WTC11 (cell line): Measurements from ENCODE around the gene NR2F1. TPM values are rescaled to one million over a fixed set of nuclear protein-coding genes. Genes with fewer than 3 reads are reported as not detected.

ENCODE experiments used
- ATAC-seq: fragments of 200-7000 bp; cut with Tn5 transposase; 2 replicates; pipeline ENCODE4 v1.10.0; 2021; ENCODE audit warnings: mild to moderate bottlenecking, moderate library complexity
- CTCF ChIA-PET: fragments of 300-600 bp; sonication (Branson Sonifier 250); formaldehyde crosslinking; loops from one replicate; lab custom pipeline; 2021; ENCODE audit warnings: antibody characterized with exemption; lab: Charles Lee
- POLR2A ChIA-PET: fragments of 350-600 bp; sonication (Branson Sonifier 250); formaldehyde crosslinking; loops from one replicate; lab custom pipeline; 2021; ENCODE audit warnings: antibody characterized with exemption; lab: Charles Lee
- DNase-seq: peaks from one replicate; pipeline ENCODE4 v3.0.0; 2021; ENCODE audit warnings: low spot score
- H3K27ac Mint-ChIP-seq: 2 replicates; pipeline ENCODE4 v1.8.0; 2021; ENCODE audit warnings: mixed read lengths
- H3K27me3 Mint-ChIP-seq: 2 replicates; pipeline ENCODE4 v1.8.0; 2021; ENCODE audit warnings: low read depth, mild to moderate bottlenecking, moderate library complexity, mixed read lengths
- H3K36me3 Mint-ChIP-seq: 2 replicates; pipeline ENCODE4 v1.8.0; 2021; ENCODE audit warnings: mixed read lengths
- H3K4me1 Mint-ChIP-seq: 2 replicates; pipeline ENCODE4 v1.8.0; 2022; ENCODE audit warnings: mixed read lengths
- H3K4me3 Mint-ChIP-seq: 2 replicates; pipeline ENCODE4 v1.8.0; 2021; ENCODE audit warnings: mild to moderate bottlenecking, moderate library complexity, mixed read lengths
- H3K9me3 Mint-ChIP-seq: 2 replicates; pipeline ENCODE4 v1.8.0; 2021; ENCODE audit warnings: mixed read lengths
- ATF2 ChIP-seq: sonication (generic); formaldehyde crosslinking; IDR thresholded peaks from 2 replicates; pipeline ENCODE4 v1.8.1; 2022; ENCODE audit warnings: low read depth, missing genetic modification reagents, borderline replicate concordance
- ATF6 ChIP-seq: sonication (generic); formaldehyde crosslinking; IDR thresholded peaks from 2 replicates; pipeline ENCODE4 v1.8.1; 2023; ENCODE audit warnings: mild to moderate bottlenecking, missing genetic modification reagents
- CBFB ChIP-seq: sonication (generic); formaldehyde crosslinking; IDR thresholded peaks from 2 replicates; pipeline ENCODE4 v1.8.1; 2022; ENCODE audit warnings: mild to moderate bottlenecking, low read depth, missing genetic modification reagents
- CDX4 ChIP-seq: fragments of 250-450 bp; sonication (Bioruptor Pico); IDR thresholded peaks from 2 replicates; pipeline ENCODE4 v1.9.0; 2021; ENCODE audit warnings: moderate library complexity, mild to moderate bottlenecking, inconsistent platforms, borderline replicate concordance
- E2F5 ChIP-seq: sonication (generic); formaldehyde crosslinking; IDR thresholded peaks from 2 replicates; pipeline ENCODE4 v1.8.1; 2022; ENCODE audit warnings: mild to moderate bottlenecking, moderate library complexity, missing genetic modification reagents
- FOXJ3 ChIP-seq: sonication (generic); formaldehyde crosslinking; IDR thresholded peaks from 2 replicates; pipeline ENCODE4 v1.9.0; 2021; ENCODE audit warnings: missing genetic modification reagents, mild to moderate bottlenecking, borderline replicate concordance
- FOXK1 ChIP-seq: sonication (generic); formaldehyde crosslinking; IDR thresholded peaks from 2 replicates; pipeline ENCODE4 v1.8.0; 2022; ENCODE audit warnings: mild to moderate bottlenecking, moderate library complexity, missing genetic modification reagents
- GTF2I ChIP-seq: fragments of 250-450 bp; sonication (Bioruptor Pico); conservative IDR thresholded peaks from 2 replicates; pipeline ENCODE4 v1.4.0; 2021; ENCODE audit warnings: mild to moderate bottlenecking
- IRF2 ChIP-seq: sonication (generic); formaldehyde crosslinking; IDR thresholded peaks from 2 replicates; pipeline ENCODE4 v1.8.0; 2022; ENCODE audit warnings: low read depth, missing genetic modification reagents, borderline replicate concordance
- JAZF1 ChIP-seq: fragments of 250-450 bp; sonication (Bioruptor Pico); IDR thresholded peaks from 2 replicates; pipeline ENCODE4 v1.9.0; 2021; ENCODE audit warnings: moderate library complexity, mild to moderate bottlenecking, inconsistent platforms
- MXD4 ChIP-seq: fragments of 250-450 bp; sonication (Bioruptor Pico); IDR thresholded peaks from 2 replicates; pipeline ENCODE4 v1.8.0; 2021; ENCODE audit warnings: mild to moderate bottlenecking, moderate library complexity, borderline replicate concordance
- NR2C2 ChIP-seq: sonication (generic); formaldehyde crosslinking; IDR thresholded peaks from 2 replicates; pipeline ENCODE4 v1.8.0; 2022; ENCODE audit warnings: mild to moderate bottlenecking, missing genetic modification reagents
- RELA ChIP-seq: sonication (generic); formaldehyde crosslinking; IDR thresholded peaks from 2 replicates; pipeline ENCODE4 v1.8.1; 2022; ENCODE audit warnings: missing genetic modification reagents, mild to moderate bottlenecking, borderline replicate concordance
- SMAD3 ChIP-seq: sonication (generic); formaldehyde crosslinking; IDR thresholded peaks from 2 replicates; pipeline ENCODE4 v1.8.0; 2022; ENCODE audit warnings: missing genetic modification reagents, mild to moderate bottlenecking, borderline replicate concordance
- SOX15 ChIP-seq: fragments of 250-450 bp; sonication (Bioruptor Pico); IDR thresholded peaks from 2 replicates; pipeline ENCODE4 v1.9.0; 2021; ENCODE audit warnings: mild to moderate bottlenecking
- ZSCAN18 ChIP-seq: fragments of 250-450 bp; sonication (Bioruptor Pico); IDR thresholded peaks from 2 replicates; pipeline ENCODE4 v2.1.2; 2022; ENCODE audit warnings: mild to moderate bottlenecking, moderate library complexity
- total RNA-seq: library from RNA; stranded (reverse); gene quantifications from 3 replicates; pipeline ENCODE4 v1.2.3, GENCODE V29; 2021
- TF ChIP-seq, protein P1 (sequence below): fragments of 200-600 bp; IDR thresholded peaks from 2 replicates; pipeline ENCODE4 v1.8.0; 2022; ENCODE audit warnings: antibody characterized with exemption
- TF ChIP-seq, protein P2 (sequence below): sonication (generic); formaldehyde crosslinking; IDR thresholded peaks from 2 replicates; pipeline ENCODE4 v1.8.1; 2023; ENCODE audit warnings: mild to moderate bottlenecking, missing genetic modification reagents
- TF ChIP-seq, protein P3 (sequence below): sonication (generic); formaldehyde crosslinking; IDR thresholded peaks from 2 replicates; pipeline ENCODE4 v1.8.0; 2022; ENCODE audit warnings: mild to moderate bottlenecking, missing genetic modification reagents
- TF ChIP-seq, protein P4 (sequence below): sonication (generic); formaldehyde crosslinking; IDR thresholded peaks from 2 replicates; pipeline ENCODE4 v1.8.1; 2023; ENCODE audit warnings: mild to moderate bottlenecking, missing genetic modification reagents, moderate library complexity

NR2F1 gene
- total RNA-seq, 1 experiment from 2014 or later = 0.31 TPM

GRCh38 chr5:93599001-93599379 lies 16.0 kb downstream of the NR2F1 start:
- DNase-seq (no peak), ATAC-seq (no peak)
- no peaks in the 10 kb centered on the region for H3K36me3 Mint-ChIP-seq
- no peaks in the 10 kb centered on the region for H3K9me3 Mint-ChIP-seq
- no peak overlapping the region for H3K4me3 Mint-ChIP-seq
- H3K4me1 Mint-ChIP-seq = peaks cover 48% of the 10 kb centered on the region
- CTCF ChIA-PET = interaction anchor here (1.7 to 5.6 kb wide), 3 partner anchors 9 to 202 kb away, joined by 4 to 39 read pairs (median 8); no protein-coding TSS in a partner anchor
- TF ChIP-seq FOXJ3 (CRISPR knock-in tag) = no peak
- TF ChIP-seq, protein P1, sequence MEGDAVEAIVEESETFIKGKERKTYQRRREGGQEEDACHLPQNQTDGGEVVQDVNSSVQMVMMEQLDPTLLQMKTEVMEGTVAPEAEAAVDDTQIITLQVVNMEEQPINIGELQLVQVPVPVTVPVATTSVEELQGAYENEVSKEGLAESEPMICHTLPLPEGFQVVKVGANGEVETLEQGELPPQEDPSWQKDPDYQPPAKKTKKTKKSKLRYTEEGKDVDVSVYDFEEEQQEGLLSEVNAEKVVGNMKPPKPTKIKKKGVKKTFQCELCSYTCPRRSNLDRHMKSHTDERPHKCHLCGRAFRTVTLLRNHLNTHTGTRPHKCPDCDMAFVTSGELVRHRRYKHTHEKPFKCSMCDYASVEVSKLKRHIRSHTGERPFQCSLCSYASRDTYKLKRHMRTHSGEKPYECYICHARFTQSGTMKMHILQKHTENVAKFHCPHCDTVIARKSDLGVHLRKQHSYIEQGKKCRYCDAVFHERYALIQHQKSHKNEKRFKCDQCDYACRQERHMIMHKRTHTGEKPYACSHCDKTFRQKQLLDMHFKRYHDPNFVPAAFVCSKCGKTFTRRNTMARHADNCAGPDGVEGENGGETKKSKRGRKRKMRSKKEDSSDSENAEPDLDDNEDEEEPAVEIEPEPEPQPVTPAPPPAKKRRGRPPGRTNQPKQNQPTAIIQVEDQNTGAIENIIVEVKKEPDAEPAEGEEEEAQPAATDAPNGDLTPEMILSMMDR = no peak
- no peak for TF ChIP-seq CBFB (CRISPR knock-in tag)
- TF ChIP-seq RELA = no peak
- TF ChIP-seq GTF2I (CRISPR knock-in tag) = no peak
- no peak for TF ChIP-seq SMAD3
- TF ChIP-seq ATF6 (CRISPR knock-in tag) = no peak
- TF ChIP-seq FOXK1 (CRISPR knock-in tag) = no peak
- TF ChIP-seq NR2C2 (CRISPR knock-in tag) = no peak
- no peak for TF ChIP-seq CDX4 (CRISPR knock-in tag)
- TF ChIP-seq SOX15 (CRISPR knock-in tag) = no peak
- TF ChIP-seq, all 79 proteins: peak for 0
- H3K27ac Mint-ChIP-seq = no peak overlapping the region
- no peaks in the 10 kb centered on the region for H3K27me3 Mint-ChIP-seq
- POLR2A ChIA-PET = interaction anchor here (0.9 to 1.1 kb wide), 2 partner anchors 9 to 11 kb away, joined by 3 read pairs; no protein-coding TSS in a partner anchor

- H3K4me3 Mint-ChIP-seq = no peak overlapping the region
- H3K36me3 Mint-ChIP-seq = no peaks in the 10 kb centered on the region
- DNase-seq (peak; percentile 38), ATAC-seq (peak; percentile 9)
- no peaks in the 10 kb centered on the region for H3K9me3 Mint-ChIP-seq
- ChIA-PET POLR2A (interaction anchor here (0.9 to 1.1 kb wide), 2 partner anchors 9 to 12 kb away, joined by 3 read pairs; no protein-coding TSS in a partner anchor), CTCF (interaction anchor here (0.5 to 5.6 kb wide), 4 partner anchors 13 to 219 kb away, joined by 3 to 39 read pairs (median 8); no protein-coding TSS in a partner anchor)
- H3K4me1 Mint-ChIP-seq = peaks cover 45% of the 10 kb centered on the region
- H3K27ac Mint-ChIP-seq = no peak overlapping the region
- no peaks in the 10 kb centered on the region for H3K27me3 Mint-ChIP-seq
- no peak for TF ChIP-seq IRF2 (CRISPR knock-in tag)
- no peak for TF ChIP-seq E2F5 (CRISPR knock-in tag)
- TF ChIP-seq, protein P2, sequence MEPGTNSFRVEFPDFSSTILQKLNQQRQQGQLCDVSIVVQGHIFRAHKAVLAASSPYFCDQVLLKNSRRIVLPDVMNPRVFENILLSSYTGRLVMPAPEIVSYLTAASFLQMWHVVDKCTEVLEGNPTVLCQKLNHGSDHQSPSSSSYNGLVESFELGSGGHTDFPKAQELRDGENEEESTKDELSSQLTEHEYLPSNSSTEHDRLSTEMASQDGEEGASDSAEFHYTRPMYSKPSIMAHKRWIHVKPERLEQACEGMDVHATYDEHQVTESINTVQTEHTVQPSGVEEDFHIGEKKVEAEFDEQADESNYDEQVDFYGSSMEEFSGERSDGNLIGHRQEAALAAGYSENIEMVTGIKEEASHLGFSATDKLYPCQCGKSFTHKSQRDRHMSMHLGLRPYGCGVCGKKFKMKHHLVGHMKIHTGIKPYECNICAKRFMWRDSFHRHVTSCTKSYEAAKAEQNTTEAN (CRISPR knock-in tag) = no peak
- no peak for TF ChIP-seq JAZF1 (CRISPR knock-in tag)
- TF ChIP-seq, protein P3, sequence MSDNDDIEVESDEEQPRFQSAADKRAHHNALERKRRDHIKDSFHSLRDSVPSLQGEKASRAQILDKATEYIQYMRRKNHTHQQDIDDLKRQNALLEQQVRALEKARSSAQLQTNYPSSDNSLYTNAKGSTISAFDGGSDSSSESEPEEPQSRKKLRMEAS (CRISPR knock-in tag) = no peak
- TF ChIP-seq ZSCAN18 (CRISPR knock-in tag) = no peak
- no peak for TF ChIP-seq ATF2 (CRISPR knock-in tag)
- TF ChIP-seq, protein P4, sequence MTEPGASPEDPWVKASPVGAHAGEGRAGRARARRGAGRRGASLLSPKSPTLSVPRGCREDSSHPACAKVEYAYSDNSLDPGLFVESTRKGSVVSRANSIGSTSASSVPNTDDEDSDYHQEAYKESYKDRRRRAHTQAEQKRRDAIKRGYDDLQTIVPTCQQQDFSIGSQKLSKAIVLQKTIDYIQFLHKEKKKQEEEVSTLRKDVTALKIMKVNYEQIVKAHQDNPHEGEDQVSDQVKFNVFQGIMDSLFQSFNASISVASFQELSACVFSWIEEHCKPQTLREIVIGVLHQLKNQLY (CRISPR knock-in tag) = no peak
- TF ChIP-seq GTF2I (CRISPR knock-in tag) = no peak
- no peak for TF ChIP-seq MXD4
Observed at GRCh38 chr5:93599399-93600120, 16.5 kb downstream of the NR2F1 start.
